ENCODE results near the gene KLHL41.
"Not testable (repeated sequence)": the region's sequence is repeated elsewhere in the genome, so short reads cannot be mapped to it uniquely, and the experiment has no call there.

Gene KLHL41

DNA sequence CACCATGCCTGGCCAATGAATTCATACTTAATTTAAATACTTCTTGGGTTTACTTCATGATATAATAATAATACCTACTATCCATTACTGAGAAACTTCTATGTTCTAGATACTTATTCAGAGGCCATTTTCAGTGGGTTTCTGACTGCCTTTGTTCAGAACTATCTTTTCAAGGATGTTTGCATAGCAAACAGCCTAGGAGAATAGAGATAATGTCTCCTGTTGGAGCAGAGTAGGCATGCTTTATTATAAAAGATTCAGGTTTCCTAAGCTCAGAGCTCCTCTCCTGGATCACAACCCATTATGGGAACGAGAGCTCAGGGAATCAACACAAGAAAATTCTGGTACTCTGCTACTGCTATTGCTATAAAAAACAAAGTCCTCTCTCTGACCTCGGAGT is 53.0 kb downstream of the KLHL41 start:
- TF ChIP-seq, protein P1, sequence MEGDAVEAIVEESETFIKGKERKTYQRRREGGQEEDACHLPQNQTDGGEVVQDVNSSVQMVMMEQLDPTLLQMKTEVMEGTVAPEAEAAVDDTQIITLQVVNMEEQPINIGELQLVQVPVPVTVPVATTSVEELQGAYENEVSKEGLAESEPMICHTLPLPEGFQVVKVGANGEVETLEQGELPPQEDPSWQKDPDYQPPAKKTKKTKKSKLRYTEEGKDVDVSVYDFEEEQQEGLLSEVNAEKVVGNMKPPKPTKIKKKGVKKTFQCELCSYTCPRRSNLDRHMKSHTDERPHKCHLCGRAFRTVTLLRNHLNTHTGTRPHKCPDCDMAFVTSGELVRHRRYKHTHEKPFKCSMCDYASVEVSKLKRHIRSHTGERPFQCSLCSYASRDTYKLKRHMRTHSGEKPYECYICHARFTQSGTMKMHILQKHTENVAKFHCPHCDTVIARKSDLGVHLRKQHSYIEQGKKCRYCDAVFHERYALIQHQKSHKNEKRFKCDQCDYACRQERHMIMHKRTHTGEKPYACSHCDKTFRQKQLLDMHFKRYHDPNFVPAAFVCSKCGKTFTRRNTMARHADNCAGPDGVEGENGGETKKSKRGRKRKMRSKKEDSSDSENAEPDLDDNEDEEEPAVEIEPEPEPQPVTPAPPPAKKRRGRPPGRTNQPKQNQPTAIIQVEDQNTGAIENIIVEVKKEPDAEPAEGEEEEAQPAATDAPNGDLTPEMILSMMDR (IDR thresholded peaks at IDR 0.05; ENCODE audit: borderline replicate concordance, control extremely low read depth, extremely low read depth, insufficient read depth, missing control alignments), result no peak
- no peak for DNase-seq (ENCODE audit: low spot score)
- in situ Hi-C loops (cut with MboI; ENCODE audit: low sequenced_read_pairs, unreplicated experiment), result no loop called here

DNA sequence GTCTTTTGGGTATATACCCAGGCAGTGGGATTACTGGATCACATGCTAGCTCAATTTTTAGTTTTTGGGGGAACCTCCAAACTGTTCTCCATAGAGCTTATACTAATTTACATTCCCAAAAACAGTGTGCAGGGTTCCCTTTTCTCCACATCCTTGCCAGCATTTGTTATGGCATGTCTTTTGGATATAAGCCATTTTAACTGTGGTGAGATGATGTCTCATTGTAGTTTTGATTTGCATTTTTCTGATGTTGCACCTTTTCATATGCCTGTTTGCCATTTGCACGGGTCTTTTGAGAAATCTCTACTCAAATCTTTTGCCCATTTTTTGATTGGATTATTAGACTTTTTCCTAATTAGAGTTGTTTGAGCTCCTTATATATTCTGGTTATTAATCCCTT is 56.2 kb downstream of the KLHL41 start:
- in situ Hi-C loops (cut with MboI; ENCODE audit: low sequenced_read_pairs, unreplicated experiment), result no loop called here
- no peak for DNase-seq (ENCODE audit: low spot score)
- TF ChIP-seq, protein P1 (IDR thresholded peaks at IDR 0.05; ENCODE audit: borderline replicate concordance, control extremely low read depth, extremely low read depth, insufficient read depth, missing control alignments), result no peak

DNA sequence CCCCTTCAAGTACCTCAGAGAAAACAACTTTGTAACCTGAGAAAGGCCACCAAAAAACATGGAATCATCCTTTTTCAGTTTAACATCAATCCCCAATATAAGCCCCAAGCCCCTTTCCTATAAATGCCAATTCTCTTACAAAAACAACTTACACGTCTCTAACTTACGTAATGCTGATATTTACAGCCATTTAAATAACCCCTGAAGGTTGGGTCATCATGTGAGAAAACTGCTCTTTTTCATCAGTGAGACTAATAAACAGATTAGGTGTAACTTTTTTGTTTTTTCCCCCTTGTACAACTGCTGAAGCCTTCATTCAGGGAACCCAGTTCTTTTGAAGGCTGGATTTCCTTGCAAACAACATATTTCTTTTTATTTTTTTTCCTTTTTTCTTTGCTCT is 60.4 kb downstream of the KLHL41 start:
- TF ChIP-seq, protein P1 (IDR thresholded peaks at IDR 0.05; ENCODE audit: borderline replicate concordance, control extremely low read depth, extremely low read depth, insufficient read depth, missing control alignments), result no peak
- in situ Hi-C loops (cut with MboI; ENCODE audit: low sequenced_read_pairs, unreplicated experiment), result no loop called here
- DNase-seq (ENCODE audit: low spot score), result no peak

DNA sequence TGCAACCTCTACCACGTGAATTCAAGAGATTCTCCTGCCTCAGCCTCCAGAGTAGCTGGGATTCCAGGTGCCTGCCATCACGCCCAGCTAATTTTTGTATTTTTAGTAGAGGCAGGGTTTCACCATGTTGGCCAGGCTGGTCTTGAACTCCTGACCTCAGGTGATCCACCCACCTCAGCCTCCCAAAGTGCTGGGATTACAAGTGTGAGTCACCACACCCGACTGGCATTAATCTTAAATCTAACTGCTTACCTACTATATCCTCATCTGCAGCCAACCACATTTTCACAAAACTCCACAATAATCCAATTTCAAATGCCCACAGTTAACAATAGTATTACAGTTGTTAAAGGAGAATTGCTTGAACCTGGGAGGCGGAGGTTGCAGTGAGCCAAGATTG is 61.2 kb downstream of the KLHL41 start:
- DNase-seq (ENCODE audit: low spot score); in situ Hi-C loops (cut with MboI; ENCODE audit: low sequenced_read_pairs, unreplicated experiment): not testable (repeated sequence)

DNA sequence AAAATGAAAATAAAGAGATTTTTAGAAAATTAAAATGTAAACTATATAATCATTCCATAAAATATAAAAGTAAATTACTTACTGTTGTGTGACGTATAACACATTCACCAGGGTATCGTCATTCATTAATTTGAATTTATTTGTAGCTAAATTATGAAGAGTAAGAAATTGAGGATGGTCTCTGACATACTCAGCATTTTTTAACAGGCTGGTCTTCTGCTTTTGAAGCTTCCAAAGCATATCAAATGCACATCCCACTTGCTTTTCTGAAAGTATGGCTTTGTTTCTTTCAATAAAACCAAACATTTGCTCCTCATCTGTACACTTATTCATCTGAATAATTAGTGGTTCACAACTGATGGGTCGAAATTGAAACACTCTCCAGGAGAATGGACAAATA is 62.1 kb downstream of the KLHL41 start:
- no peak for DNase-seq (ENCODE audit: low spot score)
- TF ChIP-seq, protein P1 (IDR thresholded peaks at IDR 0.05; ENCODE audit: borderline replicate concordance, control extremely low read depth, extremely low read depth, insufficient read depth, missing control alignments), result no peak
- in situ Hi-C loops (cut with MboI; ENCODE audit: low sequenced_read_pairs, unreplicated experiment), result no loop called here

DNA sequence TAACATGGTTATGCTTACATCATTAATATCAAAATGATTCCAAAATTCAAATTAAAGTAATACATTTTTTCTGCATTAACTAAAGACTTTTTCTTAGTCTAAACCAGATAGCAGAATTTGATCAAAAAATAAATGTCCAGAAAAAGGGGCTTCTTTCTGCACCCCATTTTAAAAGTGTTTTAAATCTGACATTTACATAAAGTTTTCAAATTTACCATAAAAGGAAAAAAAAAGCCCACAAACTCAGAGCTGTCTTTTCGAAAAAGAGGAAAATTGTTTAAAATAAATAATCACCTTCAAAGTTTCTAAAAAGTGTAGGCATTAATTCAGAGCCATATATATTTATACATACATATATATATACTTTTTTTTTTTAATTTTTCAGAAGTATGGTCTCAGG is 62.7 kb downstream of the KLHL41 start:
- TF ChIP-seq, protein P1 (IDR thresholded peaks at IDR 0.05; ENCODE audit: borderline replicate concordance, control extremely low read depth, extremely low read depth, insufficient read depth, missing control alignments), result no peak
- in situ Hi-C loops (cut with MboI; ENCODE audit: low sequenced_read_pairs, unreplicated experiment), result no loop called here

DNA sequence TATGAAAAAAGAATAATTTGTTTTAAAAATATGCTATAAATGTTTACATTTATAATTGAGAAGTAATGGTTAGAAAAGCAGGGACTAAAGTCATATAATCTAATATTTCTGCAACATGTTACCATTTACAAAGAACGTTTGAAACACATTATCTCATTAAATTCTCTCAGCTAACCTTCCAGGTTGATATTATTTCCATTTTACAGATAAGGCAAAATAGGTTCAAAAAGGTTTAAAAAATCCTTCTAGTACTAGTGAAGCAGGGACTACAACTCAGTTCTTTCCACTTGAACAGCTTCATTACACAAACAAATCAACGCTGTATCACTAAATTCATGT is 63.3 kb downstream of the KLHL41 start:
- TF ChIP-seq, protein P1 (IDR thresholded peaks at IDR 0.05; ENCODE audit: borderline replicate concordance, control extremely low read depth, extremely low read depth, insufficient read depth, missing control alignments), result no peak
- in situ Hi-C loops (cut with MboI; ENCODE audit: low sequenced_read_pairs, unreplicated experiment), result no loop called here
- DNase-seq (ENCODE audit: low spot score), result no peak

More for the DNA sequence above, 62.7 kb downstream of the KLHL41 start:
- DNase-seq (ENCODE audit: low spot score), result no peak
